ENCODE results near the gene CAMP. TPM values are rescaled to one million over a fixed set of nuclear protein-coding genes. Genes with fewer than 3 reads are reported as not detected.
A peak's percentile ranks its signal among the peaks of the same experiment; 100 is the strongest.

Gene CAMP
- total RNA-seq, 2 experiments from 2014 or later = not detected

GRCh38 chr3:48188266-48189201, 34.8 kb upstream of the CAMP start, which contains the start of gene CDC25A:
TSS of gene CDC25A (minus strand) at chr3:48188417. CDS start at chr3:48187947, 470 bp downstream.
- peak; percentile 83 to 98 (median 89) for DNase-seq
- H3K36me3 Mint-ChIP-seq (ENCODE audit: low read depth) = no peaks in the 10 kb centered on the region
- ChIA-PET POLR2A (interaction anchor here (0.6 to 1.6 kb wide), 3 partner anchors 53 to 368 kb away, joined by 3 to 6 read pairs (median 3); partner anchors contain the start of genes PFKFB4 and ZNF589), CTCF (interaction anchor here (0.8 to 2.0 kb wide), 5 partner anchors 53 to 369 kb away, joined by 3 to 8 read pairs (median 4); partner anchors contain the start of gene ZNF589)
- Histone ChIP-seq H3K36me3 (ENCODE audit: insufficient read depth, low read length) (no peaks in the 10 kb centered on the region), H3K27me3 (ENCODE audit: control insufficient read depth in 1 of 2, insufficient read depth in 2 of 2, low read length in 2 of 2) (peaks cover 0 to 9% of the 10 kb centered on the region in 2 experiments), H3K9me3 (ENCODE audit: control insufficient read depth in 1 of 2, insufficient read depth in 1 of 2, low read length in 2 of 2) (no peaks in the 10 kb centered on the region), H3K4me1 (ENCODE audit: insufficient read depth, low read length) (peaks cover 18% of the 10 kb centered on the region), H3K27ac (ENCODE audit: low read depth in 1 of 2, low read length in 2 of 2) (peak within 1 kb of the TSS in 1 of 2 donors; percentile 48), H3K4me3 (ENCODE audit: low read length) (peak within 1 kb of the TSS; percentile 92)
- peak within 1 kb of the TSS; percentile 35 for H3K27ac Mint-ChIP-seq
- H3K4me1 Mint-ChIP-seq (ENCODE audit: low read depth) = peaks cover 19% of the 10 kb centered on the region
- no peak for TF ChIP-seq CTCF (IDR thresholded peaks at IDR 0.05)
- intact Hi-C loops (cut with DNase I, micrococcal nuclease) = loop anchor here (1.0 to 10.0 kb wide), 5 partner anchors 52 to 368 kb away; partner anchors contain the start of genes NME6 (in 1 of the 2), PFKFB4 (in 1 of the 2) and ZNF589 (in 1 of the 2)
- no peaks in the 10 kb centered on the region for H3K9me3 Mint-ChIP-seq
- peak within 1 kb of the TSS; percentile 93 for H3K4me3 Mint-ChIP-seq
- ATAC-seq (ENCODE audit: poor library complexity) = peak; percentile 99
- H3K27me3 Mint-ChIP-seq = peaks cover 27% of the 10 kb centered on the region

DNA sequence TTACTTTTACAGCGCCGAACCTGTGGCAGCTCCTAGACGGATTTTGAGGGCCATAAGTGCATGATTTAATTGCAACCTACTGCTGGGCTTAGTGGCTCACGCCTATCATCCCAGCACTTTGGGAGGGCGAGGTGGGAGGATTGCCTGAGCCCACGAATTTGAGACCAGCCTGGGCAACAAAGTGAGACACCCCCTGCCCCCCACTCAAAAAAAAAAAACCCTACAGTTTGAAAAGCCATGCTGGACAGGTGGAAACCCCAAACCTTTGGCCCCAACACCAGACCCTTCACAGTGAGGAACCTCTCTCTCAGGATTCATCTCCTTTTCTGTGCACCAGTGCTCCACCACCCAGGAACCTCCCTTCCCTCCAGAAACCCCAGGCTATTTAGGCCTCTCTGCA, 34.0 kb upstream of the CAMP start:
- peak overlapping the region; percentile 34 for H3K4me3 Mint-ChIP-seq
- intact Hi-C loops (cut with DNase I, micrococcal nuclease) = loop anchor here (1.0 to 10.0 kb wide), 5 partner anchors 51 to 367 kb away; partner anchors contain the start of genes NME6 (in 1 of the 2), PFKFB4 (in 1 of the 2) and ZNF589 (in 1 of the 2)
- ATAC-seq (ENCODE audit: poor library complexity) = no peak

More for the DNA sequence above, 34.0 kb upstream of the CAMP start:
- Histone ChIP-seq H3K4me3 (ENCODE audit: low read length) (no peak overlapping the region), H3K4me1 (ENCODE audit: insufficient read depth, low read length) (peaks cover 18% of the 10 kb centered on the region), H3K27ac (ENCODE audit: low read depth in 1 of 2, low read length in 2 of 2) (no peak overlapping the region), H3K27me3 (ENCODE audit: control insufficient read depth in 1 of 2, insufficient read depth in 2 of 2, low read length in 2 of 2) (peaks cover 0 to 9% of the 10 kb centered on the region in 2 experiments), H3K9me3 (ENCODE audit: control insufficient read depth in 1 of 2, insufficient read depth in 1 of 2, low read length in 2 of 2) (no peaks in the 10 kb centered on the region), H3K36me3 (ENCODE audit: insufficient read depth, low read length) (no peaks in the 10 kb centered on the region)
- Mint-ChIP-seq H3K9me3 (no peaks in the 10 kb centered on the region), H3K27ac (no peak overlapping the region), H3K4me1 (ENCODE audit: low read depth) (peaks cover 19% of the 10 kb centered on the region), H3K27me3 (peaks cover 24% of the 10 kb centered on the region), H3K36me3 (ENCODE audit: low read depth) (no peaks in the 10 kb centered on the region)
- no peak for TF ChIP-seq CTCF (IDR thresholded peaks at IDR 0.05)
- CTCF ChIA-PET = interaction anchor here (2.0 kb wide), 1 partner anchor 246 kb away, joined by 7 read pairs; no protein-coding TSS in a partner anchor
- POLR2A ChIA-PET = interaction anchor here (0.6 to 1.6 kb wide), 2 partner anchors 52 to 288 kb away, joined by 3 read pairs; partner anchors contain the start of gene ZNF589
- DNase-seq = no peak
